HepG2 (cell line): ENCODE results near the gene DUS2. TPM values are rescaled to one million over a fixed set of nuclear protein-coding genes. Genes with fewer than 3 reads are reported as not detected.

ENCODE experiments used
- DDIT3 ChIP-seq: sonication (generic); formaldehyde crosslinking; IDR thresholded peaks from 2 replicates; pipeline ENCODE4 v1.4.0; 2020; ENCODE audit warnings: mild to moderate bottlenecking, missing genetic modification reagents
- FOXM1 ChIP-seq: sonication (generic); formaldehyde crosslinking; IDR thresholded peaks from 2 replicates; pipeline ENCODE4 v1.5.0; 2020; ENCODE audit warnings: missing genetic modification reagents
- GABPB1 ChIP-seq: IDR thresholded peaks from 2 replicates; pipeline ENCODE4 v1.6.1; 2016; ENCODE audit warnings: mild to moderate bottlenecking, missing genetic modification reagents, moderate library complexity, missing compliant biosample characterization
- HMGXB4 ChIP-seq, 2 experiments: sonication (generic) in 1 of 2; formaldehyde crosslinking in 1 of 2; IDR thresholded peaks; 2 replicates each; pipeline versions ENCODE4 v1.4.0 to v1.6.1; 2018 to 2020; ENCODE audit warnings: missing genetic modification reagents in 2 of 2, borderline replicate concordance in 1 of 2, low read depth in 1 of 2, mild to moderate bottlenecking in 1 of 2, missing biosample characterization in 1 of 2
- IRF9 ChIP-seq: sonication (generic); formaldehyde crosslinking; IDR thresholded peaks from 2 replicates; pipeline ENCODE4 v1.8.0; 2022; ENCODE audit warnings: missing genetic modification reagents, mild to moderate bottlenecking, borderline replicate concordance
- KDM5B ChIP-seq: sonication (generic); formaldehyde crosslinking; IDR thresholded peaks from 2 replicates; pipeline ENCODE4 v1.4.0; 2020; ENCODE audit warnings: missing genetic modification reagents, mild to moderate bottlenecking, borderline replicate concordance
- MTA1 ChIP-seq: sonication (generic); formaldehyde crosslinking; IDR thresholded peaks from 2 replicates; pipeline ENCODE4 v1.4.0; 2020; ENCODE audit warnings: missing genetic modification reagents, mild to moderate bottlenecking, borderline replicate concordance
- MTF1 ChIP-seq: sonication (generic); formaldehyde crosslinking; IDR thresholded peaks from 2 replicates; pipeline ENCODE4 v1.5.0; 2020; ENCODE audit warnings: missing genetic modification reagents
- NFIC ChIP-seq: IDR thresholded peaks from 2 replicates; pipeline ENCODE4 v1.6.1; 2012; ENCODE audit warnings: mild to moderate bottlenecking, low read length, inconsistent platforms
- PHF5A ChIP-seq: IDR thresholded peaks from one replicate; pipeline ENCODE4 v1.6.1; 2018; ENCODE audit warnings: low read depth, missing genetic modification reagents; ENCODE audit not compliant: unreplicated experiment
- PHF8 ChIP-seq: sonication (generic); formaldehyde crosslinking; IDR thresholded peaks from 2 replicates; pipeline ENCODE4 v1.5.0; 2020; ENCODE audit warnings: missing genetic modification reagents
- POGZ ChIP-seq: sonication (generic); formaldehyde crosslinking; IDR thresholded peaks from 2 replicates; pipeline ENCODE4 v1.4.0; 2020; ENCODE audit warnings: mild to moderate bottlenecking, missing genetic modification reagents
- SPEN ChIP-seq: sonication (generic); formaldehyde crosslinking; IDR thresholded peaks from 2 replicates; pipeline ENCODE4 v1.5.1; 2020; ENCODE audit warnings: low read depth, mild to moderate bottlenecking, missing genetic modification reagents
- SRSF1 ChIP-seq: fragments of 200-400 bp; formaldehyde crosslinking; optimal IDR thresholded peaks from 2 replicates; pipeline ENCODE3; 2017; ENCODE audit warnings: mild to moderate bottlenecking, low read depth, low read length, moderate library complexity
- SUZ12 ChIP-seq: fragments of 150-350 bp; IDR thresholded peaks from 2 replicates; pipeline ENCODE4 v1.6.1; 2014; ENCODE audit warnings: low read depth, low read length
- ZBTB3 ChIP-seq: sonication (generic); formaldehyde crosslinking; IDR thresholded peaks from 2 replicates; pipeline ENCODE4 v1.4.0; 2020; ENCODE audit warnings: low read depth, mild to moderate bottlenecking, moderate library complexity, missing genetic modification reagents, borderline replicate concordance
- ZIK1 ChIP-seq: sonication (generic); formaldehyde crosslinking; IDR thresholded peaks from 2 replicates; pipeline ENCODE4 v1.5.0; 2020; ENCODE audit warnings: mild to moderate bottlenecking, low read depth, missing genetic modification reagents, borderline replicate concordance
- ZKSCAN8 ChIP-seq: IDR thresholded peaks from 2 replicates; pipeline ENCODE4 v1.6.1; 2016; ENCODE audit warnings: borderline replicate concordance, missing genetic modification reagents, missing compliant biosample characterization
- ZMYM4 ChIP-seq: sonication (generic); formaldehyde crosslinking; IDR thresholded peaks from 2 replicates; pipeline ENCODE4 v1.8.1; 2023; ENCODE audit warnings: mild to moderate bottlenecking, missing genetic modification reagents
- ZNF17 ChIP-seq: sonication (generic); formaldehyde crosslinking; IDR thresholded peaks from 2 replicates; pipeline ENCODE4 v1.5.0; 2020; ENCODE audit warnings: mild to moderate bottlenecking, missing genetic modification reagents
- ZNF180 ChIP-seq: sonication (generic); formaldehyde crosslinking; IDR thresholded peaks from 2 replicates; pipeline ENCODE4 v1.4.0; 2020; ENCODE audit warnings: low read depth, missing genetic modification reagents, borderline replicate concordance
- ZNF253 ChIP-seq: sonication (generic); formaldehyde crosslinking; IDR thresholded peaks from 2 replicates; pipeline ENCODE4 v1.8.0; 2022; ENCODE audit warnings: mild to moderate bottlenecking, missing genetic modification reagents, borderline replicate concordance
- ZNF503 ChIP-seq: sonication (generic); formaldehyde crosslinking; IDR thresholded peaks from 2 replicates; pipeline ENCODE4 v1.4.0; 2020; ENCODE audit warnings: missing genetic modification reagents
- ZNF619 ChIP-seq: sonication (generic); formaldehyde crosslinking; IDR thresholded peaks from 2 replicates; pipeline ENCODE4 v1.4.0; 2020; ENCODE audit warnings: mild to moderate bottlenecking, missing genetic modification reagents
- polyA plus RNA-seq, 8 experiments: library from polyadenylated mRNA; depleted of rRNA in 3 of 8; stranded (reverse) in 7 of 8; unstranded in 1 of 8; fragments of >200 nt; fragmentation: Illumina TruSeq in 4 of 8; extraction: Trizol in 4 of 8; gene quantifications; 2 replicates each; pipeline versions ENCODE4 v1.2.1 to v1.2.3, GENCODE V29; 2011 to 2016; ENCODE audit warnings: low read depth in 4 of 8, missing spikeins in 1 of 8, mixed read lengths in 1 of 8; ENCODE audit not compliant: insufficient read depth in 1 of 8
- total RNA-seq, 5 experiments: library from RNA; depleted of rRNA; stranded (reverse); fragments of >200 nt; fragmentation: Illumina TruSeq; extraction: Trizol; gene quantifications; 2 replicates each; pipeline ENCODE4 v1.2.3, GENCODE V29; 2016; ENCODE audit warnings: low read depth in 1 of 5

The DUS2 gene
- total and polyA plus RNA-seq, 2 of the 13 experiments (the other 11 are each of a cell fraction or from before 2014, with no cell fraction given): 17.8 to 25.1 TPM

GRCh38 chr16:68079626-68080344 is 56.7 kb downstream of the DUS2 start (continued):
- TF ChIP-seq ZNF503 (CRISPR knock-in tag): peak; percentile 96
- no peak; the same call in 1 of the 2 replicates for TF ChIP-seq MTF1
- peak; percentile 59; the same call in 1 of the 2 replicates for TF ChIP-seq ZMYM4 (CRISPR knock-in tag)
- TF ChIP-seq ZNF17 (CRISPR knock-in tag): no peak
- TF ChIP-seq ZNF619 (CRISPR knock-in tag): peak; percentile 94
- 0 out of 2 replicates have a peak, but pooled peaks have one; percentile 44 for TF ChIP-seq DDIT3 (CRISPR knock-in tag)
- peak; percentile 63 for TF ChIP-seq PHF8 (CRISPR knock-in tag)
- TF ChIP-seq ZBTB3: peak; percentile 98; the same call in 1 of the 2 replicates
- peak; percentile 53 to 81; a peak in 3 of 4 replicates for TF ChIP-seq HMGXB4 (CRISPR knock-in tag; IDR thresholded peaks at IDR 0.05; ENCODE audit: borderline replicate concordance in 1 of 2, low read depth in 1 of 2)
- TF ChIP-seq FOXM1 (CRISPR knock-in tag): no peak
- TF ChIP-seq NFIC: no peak
- TF ChIP-seq SRSF1: peak; percentile 90
- TF ChIP-seq SPEN (CRISPR knock-in tag): peak; percentile 92
- TF ChIP-seq KDM5B (CRISPR knock-in tag): 0 out of 2 replicates have a peak, but pooled peaks have one; percentile 72
- no peak for TF ChIP-seq ZIK1
- peak; percentile 69 for TF ChIP-seq POGZ (CRISPR knock-in tag)
- TF ChIP-seq ZKSCAN8 (CRISPR knock-in tag): peak; percentile 93; the same call in 1 of the 2 replicates
- no peak for TF ChIP-seq ZNF180
- TF ChIP-seq ZNF253: peak; percentile 88; the same call in 1 of the 2 replicates
- peak; percentile 99 for TF ChIP-seq PHF5A
- no peak for TF ChIP-seq SUZ12
- peak; percentile 18; the same call in 1 of the 2 replicates for TF ChIP-seq IRF9 (CRISPR knock-in tag)
- peak; percentile 80 for TF ChIP-seq GABPB1 (CRISPR knock-in tag)
- peak; percentile 95 for TF ChIP-seq MTA1 (CRISPR knock-in tag)
